Gastroesophageal sphincter (tissue), 4 donors: ENCODE data around the gene EPHB6. TPM values are rescaled to one million over a fixed set of nuclear protein-coding genes. Genes with fewer than 3 reads are reported as not detected.

Experiments
- ATAC-seq: fragments of 150-250 bp; one replicate; pipeline ENCODE4 v1.9.1; 2016; ENCODE audit warnings: mild to moderate bottlenecking, moderate library complexity
- H3K27ac ChIP-seq, 4 donors: fragments of 200-600 bp; sonication (generic) in 3 of 4; 1 replicate in 3 of 4; 2 replicates in 1 of 4; pipeline ENCODE4 v1.5.1; 2016 to 2019
- H3K27me3 ChIP-seq: fragments of 200-600 bp; sonication (generic); one replicate; pipeline ENCODE4 v1.5.1; 2019
- H3K36me3 ChIP-seq, 2 donors: fragments of 200-600 bp; sonication (generic); one replicate each; pipeline ENCODE4 v1.5.1; 2019; ENCODE audit warnings: control low read depth in 1 of 2
- H3K4me1 ChIP-seq, 3 donors: fragments of 200-600 bp; sonication (generic); 1 replicate in 2 of 3; 2 replicates in 1 of 3; pipeline ENCODE4 v1.5.1; 2016 to 2019; ENCODE audit warnings: control low read depth in 2 of 3
- H3K4me3 ChIP-seq, 2 donors: fragments of 200-600 bp; sonication (generic); one replicate each; pipeline ENCODE4 v1.5.1; 2019; ENCODE audit warnings: mild to moderate bottlenecking in 1 of 2, moderate library complexity in 1 of 2
- H3K9me3 ChIP-seq, 3 donors: fragments of 200-600 bp; sonication (generic); one replicate each; pipeline ENCODE4 v1.5.1; 2017 to 2019; ENCODE audit warnings: control low read depth in 2 of 3
- EP300 ChIP-seq: sonication (generic); formaldehyde crosslinking; IDR thresholded peaks from one replicate; pipeline ENCODE4 v1.6.1; 2017; ENCODE audit warnings: antibody characterized with exemption, mild to moderate bottlenecking
- POLR2A ChIP-seq, 2 donors: fragments of 450-650 bp; IDR thresholded peaks; one replicate each; pipeline ENCODE4 v1.6.1; 2017; ENCODE audit warnings: antibody characterized with exemption in 2 of 2, mild to moderate bottlenecking in 2 of 2, moderate library complexity in 1 of 2
- POLR2AphosphoS5 ChIP-seq: sonication (generic); formaldehyde crosslinking; IDR thresholded peaks from one replicate; pipeline ENCODE4 v1.6.1; 2017; ENCODE audit warnings: antibody characterized with exemption
- WGBS, 2 donors: methylation state at CpG; one replicate each; pipeline ENCODE4 v1.1.5; 2018; ENCODE audit warnings: low coverage in 1 of 2; 5-methylcytosine and 5-hydroxymethylcytosine counted together
- total RNA-seq, 4 donors: library from RNA; depleted of rRNA; stranded (reverse); fragments of >200 nt; gene quantifications; one replicate each; pipeline ENCODE4 v1.1.0, GENCODE V29; 2016
- TF ChIP-seq, protein P1 (sequence below), 4 experiments: fragments of 200-600 bp in 2 of 4; fragments of 450-650 bp in 2 of 4; sonication (generic) in 1 of 4; IDR thresholded peaks; one replicate each; pipeline ENCODE4 v1.5.1; 2017 to 2019; ENCODE audit warnings: antibody characterized with exemption in 4 of 4, mild to moderate bottlenecking in 2 of 4, moderate library complexity in 2 of 4

Gene EPHB6
- total RNA-seq, 4 donors from 2014 or later = 6.0 to 22.1 (median 9.7) TPM

DNA sequence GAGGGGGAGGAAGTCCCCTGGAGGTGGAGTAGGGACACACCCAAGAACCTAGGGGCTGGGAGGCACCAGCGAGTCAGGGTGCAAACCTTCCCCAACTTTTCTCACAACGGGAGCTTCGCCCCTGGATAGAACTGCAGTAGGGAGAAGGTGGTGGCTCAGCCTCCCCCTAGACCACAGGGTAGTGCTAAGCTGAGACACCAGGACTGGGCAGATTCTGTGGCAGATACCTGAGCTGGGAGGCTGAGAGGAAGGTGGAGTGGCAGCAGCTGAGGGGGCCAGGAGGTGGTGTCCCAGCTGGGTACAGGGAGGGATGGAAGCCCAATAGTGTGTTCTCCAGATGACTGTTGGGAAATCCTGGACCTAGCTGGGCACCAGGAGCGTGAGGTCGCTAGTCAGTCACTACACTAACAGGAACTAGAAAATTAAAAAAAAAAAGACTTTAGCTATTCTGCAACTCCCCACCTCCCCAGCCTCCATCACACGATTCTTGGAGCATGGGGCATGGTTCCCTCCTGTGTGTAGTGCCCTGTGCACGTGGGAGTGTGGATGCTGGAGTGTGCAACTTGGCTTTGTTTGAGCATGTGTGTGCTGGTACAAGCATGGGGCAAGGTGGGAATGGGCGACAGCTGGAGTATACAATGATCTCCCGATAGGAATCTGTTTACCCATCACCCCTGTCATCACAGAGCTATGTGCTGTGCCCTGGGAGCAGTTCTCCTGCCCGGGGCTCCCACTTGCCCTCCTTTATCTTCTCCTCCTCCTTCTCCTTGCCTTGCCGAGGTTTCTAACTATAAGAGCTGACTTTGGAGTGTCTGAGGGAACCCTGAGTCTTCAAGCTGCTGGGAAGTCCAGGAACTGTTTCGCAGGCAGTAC is 39.5 kb downstream of the EPHB6 start:
- 39 to 53% methylated on average over 4 to 8 of the region's 12 CpGs for WGBS, 2 donors
- no peak for TF ChIP-seq EP300
- TF ChIP-seq POLR2A (IDR thresholded peaks at IDR 0.05) = no peak
- TF ChIP-seq, protein P1, sequence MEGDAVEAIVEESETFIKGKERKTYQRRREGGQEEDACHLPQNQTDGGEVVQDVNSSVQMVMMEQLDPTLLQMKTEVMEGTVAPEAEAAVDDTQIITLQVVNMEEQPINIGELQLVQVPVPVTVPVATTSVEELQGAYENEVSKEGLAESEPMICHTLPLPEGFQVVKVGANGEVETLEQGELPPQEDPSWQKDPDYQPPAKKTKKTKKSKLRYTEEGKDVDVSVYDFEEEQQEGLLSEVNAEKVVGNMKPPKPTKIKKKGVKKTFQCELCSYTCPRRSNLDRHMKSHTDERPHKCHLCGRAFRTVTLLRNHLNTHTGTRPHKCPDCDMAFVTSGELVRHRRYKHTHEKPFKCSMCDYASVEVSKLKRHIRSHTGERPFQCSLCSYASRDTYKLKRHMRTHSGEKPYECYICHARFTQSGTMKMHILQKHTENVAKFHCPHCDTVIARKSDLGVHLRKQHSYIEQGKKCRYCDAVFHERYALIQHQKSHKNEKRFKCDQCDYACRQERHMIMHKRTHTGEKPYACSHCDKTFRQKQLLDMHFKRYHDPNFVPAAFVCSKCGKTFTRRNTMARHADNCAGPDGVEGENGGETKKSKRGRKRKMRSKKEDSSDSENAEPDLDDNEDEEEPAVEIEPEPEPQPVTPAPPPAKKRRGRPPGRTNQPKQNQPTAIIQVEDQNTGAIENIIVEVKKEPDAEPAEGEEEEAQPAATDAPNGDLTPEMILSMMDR (IDR thresholded peaks at IDR 0.05) = no peak
- TF ChIP-seq POLR2AphosphoS5 = no peak

DNA sequence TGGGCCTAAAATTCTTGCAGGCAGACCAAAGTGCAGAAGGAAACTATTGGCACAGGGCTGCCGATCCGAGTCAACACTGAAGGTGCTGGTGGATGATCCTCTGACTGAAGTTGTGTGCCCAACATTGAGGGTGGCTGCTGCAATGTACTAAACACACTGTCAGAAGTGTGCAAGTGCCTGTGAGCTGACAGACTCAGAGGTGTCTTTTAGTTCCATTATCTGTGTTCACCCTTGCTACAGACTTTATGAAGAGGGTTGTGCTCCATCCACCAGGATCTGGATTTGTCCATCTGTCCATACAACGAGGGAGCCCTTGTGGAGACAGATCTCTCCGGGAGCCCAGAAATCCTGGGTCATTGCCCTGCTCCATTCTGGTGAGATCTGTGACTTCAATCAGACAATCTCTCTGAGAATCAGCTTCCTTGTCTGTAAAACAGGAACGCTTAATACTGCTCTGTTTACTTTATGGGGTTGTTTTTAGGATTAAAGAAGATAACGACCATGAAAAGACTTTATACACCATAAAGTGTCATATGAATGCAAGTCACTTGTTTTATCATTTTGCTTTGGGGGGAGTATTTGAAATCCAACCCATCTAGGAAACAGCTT is 40.2 kb downstream of the EPHB6 start:
- H3K27ac ChIP-seq = no peak overlapping the region
- H3K36me3 ChIP-seq = no peaks in the 10 kb centered on the region
- peaks cover 35% of the 10 kb centered on the region for H3K27me3 ChIP-seq
- H3K4me1 ChIP-seq = no peaks in the 10 kb centered on the region
- H3K9me3 ChIP-seq = no peaks in the 10 kb centered on the region
- no peak overlapping the region for H3K4me3 ChIP-seq
- no peak for TF ChIP-seq POLR2A (IDR thresholded peaks at IDR 0.05)
- no peak for TF ChIP-seq EP300
- no peak for TF ChIP-seq POLR2AphosphoS5
- TF ChIP-seq, protein P1 (IDR thresholded peaks at IDR 0.05) = no peak
- 30 to 55% methylated on average over 4 of the region's 6 CpGs for WGBS, 2 donors
- ATAC-seq = no peak

More for the DNA sequence above, 39.5 kb downstream of the EPHB6 start:
- Histone ChIP-seq H3K36me3 (no peaks in the 10 kb centered on the region), H3K9me3 (no peaks in the 10 kb centered on the region), H3K27me3 (peaks cover 35% of the 10 kb centered on the region), H3K27ac (no peak overlapping the region), H3K4me3 (no peak overlapping the region), H3K4me1 (no peaks in the 10 kb centered on the region)
- ATAC-seq = no peak

GRCh38 chr7:142896151-142896550 is 41.3 kb downstream of the EPHB6 start:
- H3K9me3 ChIP-seq = no peaks in the 10 kb centered on the region
- TF ChIP-seq POLR2AphosphoS5 = no peak
- TF ChIP-seq, protein P1 (IDR thresholded peaks at IDR 0.05) = no peak
- TF ChIP-seq POLR2A (IDR thresholded peaks at IDR 0.05) = no peak
- TF ChIP-seq EP300 = no peak
- 57 to 71% methylated on average over 1 to 3 of the region's 3 CpGs for WGBS, 2 donors
- no peak for ATAC-seq
- no peaks in the 10 kb centered on the region for H3K4me1 ChIP-seq
- H3K27me3 ChIP-seq = peaks cover 30% of the 10 kb centered on the region
- no peak overlapping the region for H3K27ac ChIP-seq
- H3K36me3 ChIP-seq = no peaks in the 10 kb centered on the region
- no peak overlapping the region for H3K4me3 ChIP-seq

DNA sequence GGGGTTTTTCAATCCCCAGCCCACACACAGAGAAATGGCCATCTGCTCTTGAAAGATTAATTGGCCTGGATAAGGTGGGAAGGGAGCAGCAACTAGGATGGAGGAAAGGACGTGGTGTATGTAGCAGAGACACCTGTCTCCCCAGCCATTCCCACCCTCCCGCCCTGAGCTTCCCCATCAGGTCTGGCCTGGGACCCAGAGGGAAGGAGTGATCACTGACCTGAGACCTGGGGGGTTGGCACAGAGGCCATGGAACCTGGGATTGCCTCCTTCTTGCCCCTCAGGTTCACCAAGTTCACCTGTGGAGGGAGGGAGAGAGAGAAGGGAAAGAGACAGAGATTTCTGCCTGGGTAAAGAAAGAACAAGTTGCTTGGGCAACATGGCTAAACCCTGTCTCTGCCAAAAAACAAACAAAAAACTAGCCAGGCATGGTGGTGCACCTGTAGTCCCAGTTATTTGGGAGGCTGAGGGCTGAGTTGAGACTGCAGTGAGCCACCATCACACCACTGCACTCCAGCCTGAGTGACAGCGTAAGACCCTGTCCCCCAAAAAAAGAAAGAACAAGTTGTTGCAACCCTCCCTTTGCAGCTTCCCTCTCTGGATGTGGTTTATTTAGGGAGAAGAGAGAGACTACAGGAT is 42.0 kb downstream of the EPHB6 start:
- 40 to 54% methylated on average over 1 to 2 of the region's 3 CpGs for WGBS, 2 donors

More for the DNA sequence above, 42.0 kb downstream of the EPHB6 start:
- Histone ChIP-seq H3K27ac (no peak overlapping the region), H3K4me1 (no peaks in the 10 kb centered on the region), H3K9me3 (no peaks in the 10 kb centered on the region), H3K27me3 (peaks cover 23% of the 10 kb centered on the region), H3K4me3 (no peak overlapping the region), H3K36me3 (no peaks in the 10 kb centered on the region)
- ATAC-seq = no peak
- no peak for TF ChIP-seq POLR2A (IDR thresholded peaks at IDR 0.05)
- no peak for TF ChIP-seq EP300
- TF ChIP-seq POLR2AphosphoS5 = no peak
- TF ChIP-seq, protein P1 (IDR thresholded peaks at IDR 0.05) = no peak
